HEK293T (cell line): ENCODE data around the gene EPHA4.

ENCODE experiments used
- CTCF ChIA-PET: fragments of 350-600 bp; formaldehyde crosslinking; extraction: SDS; loops from one replicate; lab custom pipeline; 2021; ENCODE audit warnings: antibody characterized with exemption, inconsistent platforms; lab: Yijun Ruan, JAX
- POLR2A ChIA-PET: fragments of 350-600 bp; formaldehyde crosslinking; extraction: SDS; loops from one replicate; lab custom pipeline; 2020; ENCODE audit warnings: antibody characterized with exemption, inconsistent platforms; lab: Yijun Ruan, JAX
- DNase-seq: peaks from one replicate; pipeline ENCODE4 v3.0.0; 2012; ENCODE audit warnings: mixed read lengths; ENCODE audit errors: extremely low spot score
- ARNT ChIP-seq: fragments of 450-650 bp; IDR thresholded peaks from 2 replicates; pipeline ENCODE4 v1.6.1; 2017; ENCODE audit warnings: mild to moderate bottlenecking
- BHLHE40 ChIP-seq: fragments of 450-650 bp; IDR thresholded peaks from 2 replicates; pipeline ENCODE4 v1.6.1; 2016; ENCODE audit warnings: mild to moderate bottlenecking, moderate library complexity, borderline replicate concordance
- CTBP1 ChIP-seq: fragments of 450-650 bp; IDR thresholded peaks from 2 replicates; pipeline ENCODE4 v1.6.1; 2016; ENCODE audit warnings: borderline replicate concordance
- ELF4 ChIP-seq: fragments of 450-650 bp; IDR thresholded peaks from 2 replicates; pipeline ENCODE4 v1.6.1; 2017; ENCODE audit warnings: antibody characterized with exemption
- FOXA1 ChIP-seq: fragments of 450-650 bp; IDR thresholded peaks from 2 replicates; pipeline ENCODE4 v1.6.1; 2016; ENCODE audit warnings: mild to moderate bottlenecking
- FOXK2 ChIP-seq: fragments of 450-650 bp; IDR thresholded peaks from 2 replicates; pipeline ENCODE4 v1.6.1; 2016; ENCODE audit warnings: mild to moderate bottlenecking
- FOXM1 ChIP-seq: fragments of 450-650 bp; IDR thresholded peaks from 2 replicates; pipeline ENCODE4 v1.6.1; 2017; ENCODE audit warnings: mild to moderate bottlenecking, borderline replicate concordance
- HDGF ChIP-seq: fragments of 450-650 bp; IDR thresholded peaks from 2 replicates; pipeline ENCODE4 v1.6.1; 2017; ENCODE audit warnings: antibody characterized with exemption, borderline replicate concordance
- L3MBTL2 ChIP-seq: fragments of 450-650 bp; conservative IDR thresholded peaks from 2 replicates; pipeline ENCODE4 v1.6.1; 2016; ENCODE audit warnings: mild to moderate bottlenecking
- LEF1 ChIP-seq: fragments of 450-650 bp; IDR thresholded peaks from 2 replicates; pipeline ENCODE4 v1.6.1; 2017; ENCODE audit warnings: mild to moderate bottlenecking, borderline replicate concordance
- NFRKB ChIP-seq: fragments of 450-650 bp; IDR thresholded peaks from 2 replicates; pipeline ENCODE4 v1.6.1; 2016; ENCODE audit warnings: mild to moderate bottlenecking, moderate library complexity
- SP1 ChIP-seq: fragments of 450-650 bp; IDR thresholded peaks from 2 replicates; pipeline ENCODE4 v1.6.1; 2017
- SUZ12 ChIP-seq: fragments of 450-650 bp; IDR thresholded peaks from 2 replicates; pipeline ENCODE4 v1.6.1; 2016; ENCODE audit warnings: mild to moderate bottlenecking
- TARDBP ChIP-seq: fragments of 450-650 bp; IDR thresholded peaks from 2 replicates; pipeline ENCODE4 v1.6.1; 2016
- ZNF384 ChIP-seq: fragments of 450-650 bp; IDR thresholded peaks from 2 replicates; pipeline ENCODE4 v1.6.1; 2016
- TF ChIP-seq, protein P1 (sequence below): fragments of 450-650 bp; IDR thresholded peaks from 2 replicates; pipeline ENCODE4 v1.6.1; 2016

The EPHA4 gene

DNA sequence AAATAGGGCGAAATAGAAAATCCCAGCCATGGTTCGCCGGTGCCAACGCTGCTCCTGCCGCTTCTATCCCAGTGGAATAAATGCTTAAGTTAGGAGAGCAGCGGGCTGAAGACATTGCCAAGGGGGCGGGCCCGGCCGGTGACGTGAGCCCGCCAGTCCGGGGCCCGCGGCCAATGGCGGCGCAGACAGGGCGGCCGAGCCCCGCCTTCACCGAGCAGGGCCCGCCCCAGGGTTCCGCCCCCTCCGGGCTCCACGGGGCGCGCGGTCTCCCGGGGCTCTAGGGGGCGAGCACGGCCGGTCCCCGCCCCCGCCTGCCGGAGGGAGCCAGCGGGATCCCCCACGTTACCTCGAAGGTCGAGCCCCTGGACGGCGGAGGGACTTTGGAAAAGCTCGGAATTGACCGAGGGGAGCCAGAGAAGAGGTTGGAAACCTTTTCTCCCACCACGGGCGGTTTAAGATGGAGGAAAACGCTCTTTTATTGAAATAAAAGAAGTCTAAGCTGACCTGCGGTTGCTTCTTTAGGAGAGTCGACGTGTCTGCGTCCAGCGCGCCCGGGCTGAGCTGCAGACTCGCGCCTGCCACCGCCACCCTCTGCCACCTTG lies at the start of gene EPHA4:
TSS of gene EPHA4 (minus strand) at position 86 of the 602 bp plus-strand sequence. CDS start at position 30, 56 bp downstream.
- TF ChIP-seq, protein P1, sequence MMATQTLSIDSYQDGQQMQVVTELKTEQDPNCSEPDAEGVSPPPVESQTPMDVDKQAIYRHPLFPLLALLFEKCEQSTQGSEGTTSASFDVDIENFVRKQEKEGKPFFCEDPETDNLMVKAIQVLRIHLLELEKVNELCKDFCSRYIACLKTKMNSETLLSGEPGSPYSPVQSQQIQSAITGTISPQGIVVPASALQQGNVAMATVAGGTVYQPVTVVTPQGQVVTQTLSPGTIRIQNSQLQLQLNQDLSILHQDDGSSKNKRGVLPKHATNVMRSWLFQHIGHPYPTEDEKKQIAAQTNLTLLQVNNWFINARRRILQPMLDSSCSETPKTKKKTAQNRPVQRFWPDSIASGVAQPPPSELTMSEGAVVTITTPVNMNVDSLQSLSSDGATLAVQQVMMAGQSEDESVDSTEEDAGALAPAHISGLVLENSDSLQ = peak; percentile 95
- TF ChIP-seq FOXM1 = no peak
- ChIA-PET POLR2A (interaction anchor here (1.3 kb wide), 1 partner anchor 96 kb away, joined by 4 read pairs; no protein-coding TSS in a partner anchor), CTCF (interaction anchor here (0.6 kb wide), 1 partner anchor 503 kb away, joined by 3 read pairs; no protein-coding TSS in a partner anchor)
- DNase-seq = peak; percentile 91

DNA sequence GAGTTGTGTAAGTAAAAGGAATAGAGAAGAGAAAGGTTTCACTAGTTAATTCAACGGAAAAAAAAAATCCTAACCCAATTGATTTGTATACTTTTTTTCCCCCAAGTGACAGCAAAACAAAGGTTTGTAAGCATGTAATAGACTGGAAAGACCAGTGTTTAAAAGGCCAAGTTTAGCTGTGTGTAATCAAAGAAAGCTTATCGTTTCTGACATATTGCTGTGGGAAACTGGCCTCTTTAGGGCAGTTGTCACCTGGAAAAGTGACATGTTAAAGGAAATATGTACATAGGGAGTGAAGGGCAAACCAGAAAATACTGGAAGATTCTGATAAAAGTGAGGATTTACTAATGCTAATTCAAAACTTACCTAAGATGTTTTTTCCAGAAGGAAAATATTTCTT lies 45.9 kb upstream of the EPHA4 start:
- ChIA-PET POLR2A (no interaction called here), CTCF (interaction anchor here (0.6 kb wide), 1 partner anchor 41 kb away, joined by 4 read pairs; no protein-coding TSS in a partner anchor)
- TF ChIP-seq LEF1 (no peak), CTBP1 (no peak), NFRKB (no peak), TARDBP (no peak), ARNT (no peak), ZNF384 (no peak), SP1 (no peak), ELF4 (no peak)
- TF ChIP-seq, protein P1 = no peak
- DNase-seq = no peak

DNA sequence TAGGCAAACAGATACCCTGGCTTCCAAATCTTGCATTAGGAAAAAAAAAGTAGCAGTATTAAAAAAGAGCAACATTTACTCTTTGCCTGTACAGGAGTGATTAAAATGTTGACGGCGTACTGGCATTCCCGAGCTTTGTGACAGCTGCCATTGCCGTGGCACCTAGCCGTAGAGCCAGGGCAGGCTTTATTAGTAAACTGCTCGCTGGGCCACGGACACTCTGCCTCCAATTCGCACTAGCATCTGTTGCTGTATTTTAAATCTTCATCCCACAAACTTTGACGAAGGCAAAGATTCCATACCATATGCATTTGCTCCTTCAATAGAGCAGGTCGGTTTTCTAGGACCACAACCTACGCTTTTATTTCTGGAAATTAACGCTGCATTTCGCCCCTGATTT lies 44.5 kb upstream of the EPHA4 start:
- ChIA-PET POLR2A (no interaction called here), CTCF (no interaction called here)
- TF ChIP-seq NFRKB (no peak), ZNF384 (no peak), ELF4 (no peak), TARDBP (no peak), ARNT (no peak), FOXA1 (no peak), SUZ12 (no peak), BHLHE40 (no peak), FOXM1 (no peak), LEF1 (no peak)
- no peak for DNase-seq

DNA sequence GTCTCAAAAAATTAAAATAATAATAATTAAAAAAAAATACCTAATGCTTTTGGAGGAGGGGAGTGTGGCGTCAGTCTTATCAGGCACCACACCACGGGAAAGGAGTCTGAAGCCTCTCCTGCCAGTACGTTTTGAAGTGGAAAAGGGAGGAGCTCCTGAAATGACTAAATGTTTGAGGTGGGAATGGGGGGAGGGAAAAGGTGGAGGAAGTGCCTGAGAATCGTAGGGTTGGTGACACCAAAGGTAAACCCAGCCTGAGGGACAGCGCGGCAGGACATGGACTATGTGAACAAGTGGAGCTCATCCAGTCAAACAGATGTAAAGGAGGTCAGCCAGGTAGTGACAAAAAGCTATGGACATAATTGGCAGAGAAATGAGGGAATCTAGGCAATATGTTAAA lies 42.2 kb upstream of the EPHA4 start:
- TF ChIP-seq LEF1 (no peak), L3MBTL2 (no peak), FOXM1 (no peak), FOXK2 (no peak), CTBP1 (no peak), TARDBP (no peak), SUZ12 (no peak), SP1 (no peak), ARNT (no peak)
- ChIA-PET CTCF (no interaction called here), POLR2A (no interaction called here)
- DNase-seq = no peak

DNA sequence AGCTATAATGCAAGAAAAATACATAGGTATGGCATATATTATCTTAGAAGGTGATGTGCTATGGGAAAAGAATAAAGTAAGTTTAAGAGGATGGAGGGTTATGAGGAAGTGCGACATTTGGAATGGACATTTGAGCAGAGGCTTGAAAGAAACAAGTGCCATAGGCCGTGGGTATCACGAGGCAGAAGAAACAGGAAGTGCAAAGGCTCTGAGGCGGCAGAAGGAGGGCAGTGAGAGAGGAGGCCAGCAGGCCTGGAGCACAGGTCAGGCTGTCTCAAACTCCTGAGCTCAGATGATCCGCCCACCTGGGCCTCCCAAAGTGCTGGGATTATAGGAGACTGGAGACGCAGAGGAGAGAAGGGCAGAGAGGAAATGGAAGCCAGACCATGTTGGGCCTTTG lies 40.7 kb upstream of the EPHA4 start:
- no peak for TF ChIP-seq NFRKB
- TF ChIP-seq SUZ12 = no peak
- CTCF ChIA-PET = no interaction called here
- DNase-seq = no peak
- POLR2A ChIA-PET = no interaction called here

DNA sequence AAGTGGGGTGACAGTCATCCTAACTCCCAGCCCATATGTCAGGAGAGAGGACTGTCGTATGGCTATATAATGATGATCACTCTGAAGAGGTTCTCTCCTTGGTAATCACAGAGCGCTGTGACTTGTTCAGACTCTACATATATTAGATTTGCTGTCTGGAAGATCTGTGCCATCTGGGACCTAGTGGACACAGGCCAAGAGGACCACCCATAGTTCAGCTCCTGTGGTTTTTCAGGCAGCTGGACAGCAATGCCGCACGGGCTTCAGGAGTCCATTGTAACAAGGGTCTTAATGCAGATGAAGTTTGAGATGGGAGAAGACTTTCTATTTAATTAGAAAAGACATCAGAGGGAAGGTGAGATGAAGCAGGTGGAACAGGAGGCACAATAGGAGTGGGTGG lies 40.1 kb upstream of the EPHA4 start:
- no peak for DNase-seq
- TF ChIP-seq NFRKB (no peak), CTBP1 (no peak), FOXK2 (no peak), ELF4 (no peak), SUZ12 (no peak), L3MBTL2 (no peak)
- CTCF ChIA-PET = no interaction called here
- POLR2A ChIA-PET = no interaction called here

DNA sequence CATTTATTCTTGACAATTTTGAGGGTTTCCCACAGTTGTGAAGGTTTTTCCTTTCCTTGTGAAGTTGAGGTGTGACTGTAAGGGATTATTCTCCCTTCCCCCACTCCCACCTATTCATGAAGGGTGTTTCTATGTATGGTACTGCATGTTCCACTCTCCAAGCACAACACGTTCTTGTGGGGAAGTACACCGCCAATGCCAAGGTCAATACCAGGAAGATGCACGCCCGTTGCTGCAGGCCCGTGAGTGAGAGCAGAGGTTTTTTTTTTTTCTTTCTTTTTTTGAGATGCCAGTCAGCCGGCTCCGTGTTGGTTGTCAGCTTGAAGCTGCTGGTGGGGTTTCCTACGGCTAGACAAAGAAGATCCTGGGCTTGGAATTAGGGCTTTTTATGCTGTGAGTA lies 38.6 kb upstream of the EPHA4 start:
- DNase-seq = no peak
- TF ChIP-seq LEF1 (no peak), ZNF384 (no peak), SUZ12 (no peak), FOXK2 (no peak), ARNT (no peak), NFRKB (no peak), ELF4 (no peak), CTBP1 (no peak), HDGF (no peak), FOXA1 (no peak), L3MBTL2 (no peak), SP1 (no peak), FOXM1 (no peak)
- ChIA-PET CTCF (no interaction called here), POLR2A (no interaction called here)

DNA sequence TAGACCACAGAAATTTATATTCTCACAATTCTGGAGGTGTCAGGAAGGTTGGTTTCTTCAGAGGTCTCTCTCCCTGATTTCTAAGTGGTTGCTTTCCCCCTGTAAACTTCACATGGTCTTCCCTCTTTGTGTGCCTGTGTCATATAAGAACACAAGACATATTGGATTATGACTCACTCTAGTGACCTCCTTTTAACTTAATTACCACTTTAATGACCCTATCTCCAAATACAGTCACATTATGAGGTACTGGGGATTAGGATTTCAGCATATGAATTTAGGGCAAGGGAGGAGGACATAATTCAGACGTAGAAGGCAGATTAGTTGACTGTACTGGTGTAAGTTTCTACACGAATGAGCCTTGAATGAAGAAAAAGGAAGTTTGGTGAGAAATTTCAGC lies 38.2 kb upstream of the EPHA4 start:
- TF ChIP-seq FOXA1 = no peak
- TF ChIP-seq, protein P1 = peak; percentile 39; the same call in 1 of the 2 replicates
- CTCF ChIA-PET = no interaction called here
- DNase-seq = no peak
- POLR2A ChIA-PET = no interaction called here
